SH-SY5Y (cell line): ENCODE measurements around the gene DNAJC5G.

Experiments
- GATA2 ChIP-seq: IDR thresholded peaks from 2 replicates; pipeline ENCODE4 v1.6.1; 2011; ENCODE audit warnings: mild to moderate bottlenecking, low read depth, low read length
- GATA3 ChIP-seq: IDR thresholded peaks from 2 replicates; pipeline ENCODE4 v1.6.1; 2011; ENCODE audit warnings: low read depth, mild to moderate bottlenecking, low read length, moderate library complexity

GRCh38 chr2:27236136-27236535 is 39.1 kb upstream of the DNAJC5G start:
- TF ChIP-seq GATA2 (no peak), GATA3 (no peak)
